Measurements from ENCODE around the gene OGFOD2. TPM values are rescaled to one million over a fixed set of nuclear protein-coding genes. Genes with fewer than 3 reads are reported as not detected.

OGFOD2 gene
- polyA plus RNA-seq, 1 donor (not counting 4 experiments of a cell fraction or from before 2014, with no cell fraction given), result 6.9 TPM

DNA sequence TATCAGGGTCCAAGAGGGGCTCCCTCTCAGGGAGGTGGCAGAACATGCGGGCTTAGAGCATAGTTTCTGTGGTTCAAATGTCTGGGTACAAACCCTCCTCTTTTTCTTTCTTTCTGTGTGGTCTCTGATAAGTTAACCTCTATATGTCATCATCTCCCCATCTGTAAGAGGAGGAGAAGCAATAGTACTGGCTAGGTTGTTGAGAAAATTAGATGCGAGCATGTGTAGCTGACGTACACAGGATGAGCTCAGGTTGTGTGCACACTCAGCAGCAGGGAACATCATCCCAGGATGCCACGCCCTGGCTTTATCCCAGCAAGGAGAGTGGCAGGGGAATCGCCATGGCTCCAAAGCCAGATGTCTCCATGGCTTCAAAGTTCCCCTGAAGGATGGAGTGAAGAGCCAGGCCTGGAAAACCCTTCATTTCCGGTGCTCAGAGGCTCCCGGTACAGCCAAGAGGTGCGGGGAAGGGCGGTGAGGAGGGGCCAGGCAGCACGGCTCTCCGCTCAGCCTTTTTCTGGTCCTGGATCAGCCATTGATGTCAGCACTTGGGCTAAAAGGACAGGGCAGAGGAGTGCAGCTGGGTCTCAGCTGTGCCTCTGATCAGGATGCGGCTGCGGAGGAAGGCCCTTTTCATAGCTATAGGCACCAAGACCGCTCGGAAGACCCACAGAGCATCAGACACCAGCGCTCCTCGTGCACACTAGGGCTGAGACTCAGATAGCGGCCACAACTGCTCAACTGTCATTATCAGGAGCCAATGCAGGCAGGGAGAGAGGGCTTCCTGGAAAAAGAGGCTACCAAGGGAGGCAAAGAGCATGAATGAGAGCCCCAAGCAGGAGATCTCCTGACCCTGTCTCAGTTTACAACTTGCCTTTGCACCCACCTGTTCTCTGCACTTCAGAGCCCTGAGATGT is 46.9 kb downstream of the OGFOD2 start:
- peaks cover 4% of the 10 kb centered on the region for H3K4me1 ChIP-seq (ENCODE audit: control insufficient read depth, extremely low read depth, insufficient read depth, low read length)
- no peak overlapping the region for H3K9ac ChIP-seq (ENCODE audit: control insufficient read depth, extremely low read depth, insufficient read depth, low read length)
- no peak overlapping the region for H3K4me2 ChIP-seq (ENCODE audit: control insufficient read depth, extremely low read depth, insufficient read depth, low read depth, low read length)
- no peak overlapping the region for H2AFZ ChIP-seq (ENCODE audit: control insufficient read depth, low read length)
- H3K79me2 ChIP-seq (ENCODE audit: control insufficient read depth, insufficient read depth, low read length), result no peaks in the 10 kb centered on the region
- H3K9me1 ChIP-seq (ENCODE audit: control insufficient read depth, extremely low read depth, insufficient read depth, low read length), result no peaks in the 10 kb centered on the region
- no peak overlapping the region for H3K27ac ChIP-seq (ENCODE audit: control insufficient read depth, insufficient read depth, low read length)
- H3K36me3 ChIP-seq (ENCODE audit: control insufficient read depth in 2 of 2, extremely low read depth in 1 of 2, insufficient read depth in 2 of 2, low read length in 2 of 2), result no peaks in the 10 kb centered on the region
- H3K9me3 ChIP-seq (ENCODE audit: control insufficient read depth, low read depth, low read length), result no peaks in the 10 kb centered on the region
- H3K4me3 ChIP-seq (ENCODE audit: control insufficient read depth in 2 of 3, extremely low read depth in 1 of 3, insufficient read depth in 2 of 3, low read depth in 1 of 3, low read length in 3 of 3), result no peak overlapping the region
- FAIRE-seq (no peak), DNase-seq (ENCODE audit: low read depth, low spot score) (no peak)
- TF ChIP-seq, protein P1, sequence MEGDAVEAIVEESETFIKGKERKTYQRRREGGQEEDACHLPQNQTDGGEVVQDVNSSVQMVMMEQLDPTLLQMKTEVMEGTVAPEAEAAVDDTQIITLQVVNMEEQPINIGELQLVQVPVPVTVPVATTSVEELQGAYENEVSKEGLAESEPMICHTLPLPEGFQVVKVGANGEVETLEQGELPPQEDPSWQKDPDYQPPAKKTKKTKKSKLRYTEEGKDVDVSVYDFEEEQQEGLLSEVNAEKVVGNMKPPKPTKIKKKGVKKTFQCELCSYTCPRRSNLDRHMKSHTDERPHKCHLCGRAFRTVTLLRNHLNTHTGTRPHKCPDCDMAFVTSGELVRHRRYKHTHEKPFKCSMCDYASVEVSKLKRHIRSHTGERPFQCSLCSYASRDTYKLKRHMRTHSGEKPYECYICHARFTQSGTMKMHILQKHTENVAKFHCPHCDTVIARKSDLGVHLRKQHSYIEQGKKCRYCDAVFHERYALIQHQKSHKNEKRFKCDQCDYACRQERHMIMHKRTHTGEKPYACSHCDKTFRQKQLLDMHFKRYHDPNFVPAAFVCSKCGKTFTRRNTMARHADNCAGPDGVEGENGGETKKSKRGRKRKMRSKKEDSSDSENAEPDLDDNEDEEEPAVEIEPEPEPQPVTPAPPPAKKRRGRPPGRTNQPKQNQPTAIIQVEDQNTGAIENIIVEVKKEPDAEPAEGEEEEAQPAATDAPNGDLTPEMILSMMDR (optimal IDR thresholded peaks at IDR 0.05 in 1 of 3, IDR thresholded peaks at IDR 0.05 in 1 of 3, conservative IDR thresholded peaks at IDR 0.05 in 1 of 3; ENCODE audit: extremely low read depth in 1 of 3, insufficient read depth in 2 of 3, low read length in 3 of 3), result no peak
- no peak for TF ChIP-seq EZH2 (IDR thresholded peaks at IDR 0.05; ENCODE audit: low read length)
- dilution Hi-C loops (cut with MboI; ENCODE audit: extremely low pct_ligation_motif_present, low sequenced_read_pairs), result no loop called here
- H3K27me3 ChIP-seq (ENCODE audit: control insufficient read depth, extremely low read depth, insufficient read depth, low read length), result no peaks in the 10 kb centered on the region
- no peaks in the 10 kb centered on the region for H4K20me1 ChIP-seq (ENCODE audit: control insufficient read depth, extremely low read depth, insufficient read depth, low read length)

DNA sequence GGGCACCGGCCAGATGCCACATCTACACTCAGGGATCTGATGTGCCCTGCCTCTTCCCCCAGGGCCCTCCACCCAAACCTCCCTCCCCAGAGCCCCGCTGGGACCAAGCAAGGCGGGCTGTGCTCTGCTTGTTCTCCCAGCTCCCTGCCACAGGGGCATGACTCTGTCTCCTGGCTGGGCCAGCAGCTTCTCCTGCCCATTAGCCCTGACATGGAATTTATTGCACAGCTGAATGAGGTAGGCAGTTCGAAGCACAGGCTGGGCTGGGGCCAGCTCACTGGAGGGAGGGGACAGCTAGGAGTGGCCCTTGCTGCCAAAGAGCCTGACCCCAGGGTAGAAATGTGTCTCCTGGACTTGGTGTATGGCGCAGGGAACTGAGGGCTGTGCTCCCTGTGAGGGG is 47.8 kb downstream of the OGFOD2 start:
- Histone ChIP-seq H3K4me1 (ENCODE audit: control insufficient read depth, extremely low read depth, insufficient read depth, low read length) (peaks cover 4% of the 10 kb centered on the region), H2AFZ (ENCODE audit: control insufficient read depth, low read length) (no peak overlapping the region), H3K9me3 (ENCODE audit: control insufficient read depth, low read depth, low read length) (no peaks in the 10 kb centered on the region), H3K9ac (ENCODE audit: control insufficient read depth, extremely low read depth, insufficient read depth, low read length) (no peak overlapping the region), H3K4me3 (ENCODE audit: control insufficient read depth in 2 of 3, extremely low read depth in 1 of 3, insufficient read depth in 2 of 3, low read depth in 1 of 3, low read length in 3 of 3) (no peak overlapping the region), H3K27ac (ENCODE audit: control insufficient read depth, insufficient read depth, low read length) (no peak overlapping the region), H3K36me3 (ENCODE audit: control insufficient read depth in 2 of 2, extremely low read depth in 1 of 2, insufficient read depth in 2 of 2, low read length in 2 of 2) (peaks cover under 1 to 3% of the 10 kb centered on the region in 2 experiments), H3K4me2 (ENCODE audit: control insufficient read depth, extremely low read depth, insufficient read depth, low read depth, low read length) (no peak overlapping the region), H3K27me3 (ENCODE audit: control insufficient read depth, extremely low read depth, insufficient read depth, low read length) (no peaks in the 10 kb centered on the region), H3K9me1 (ENCODE audit: control insufficient read depth, extremely low read depth, insufficient read depth, low read length) (no peaks in the 10 kb centered on the region), H3K79me2 (ENCODE audit: control insufficient read depth, insufficient read depth, low read length) (no peaks in the 10 kb centered on the region), H4K20me1 (ENCODE audit: control insufficient read depth, extremely low read depth, insufficient read depth, low read length) (no peaks in the 10 kb centered on the region)
- dilution Hi-C loops (cut with MboI; ENCODE audit: extremely low pct_ligation_motif_present, low sequenced_read_pairs), result no loop called here
- FAIRE-seq (no peak), DNase-seq (ENCODE audit: low read depth, low spot score) (no peak)
- TF ChIP-seq, protein P1 (optimal IDR thresholded peaks at IDR 0.05 in 1 of 3, IDR thresholded peaks at IDR 0.05 in 1 of 3, conservative IDR thresholded peaks at IDR 0.05 in 1 of 3; ENCODE audit: extremely low read depth in 1 of 3, insufficient read depth in 2 of 3, low read length in 3 of 3), result no peak
- no peak for TF ChIP-seq EZH2 (IDR thresholded peaks at IDR 0.05; ENCODE audit: low read length)
